ENCODE results near the gene OVOL1.

GRCh38 chr11:65787649-65788622 is 1.1 kb downstream of the OVOL1 start:
- TF ChIP-seq POLR2A (IDR thresholded peaks at IDR 0.05) (no peak), POLR2AphosphoS5 (IDR thresholded peaks at IDR 0.05) (no peak)
- TF ChIP-seq, protein P1, sequence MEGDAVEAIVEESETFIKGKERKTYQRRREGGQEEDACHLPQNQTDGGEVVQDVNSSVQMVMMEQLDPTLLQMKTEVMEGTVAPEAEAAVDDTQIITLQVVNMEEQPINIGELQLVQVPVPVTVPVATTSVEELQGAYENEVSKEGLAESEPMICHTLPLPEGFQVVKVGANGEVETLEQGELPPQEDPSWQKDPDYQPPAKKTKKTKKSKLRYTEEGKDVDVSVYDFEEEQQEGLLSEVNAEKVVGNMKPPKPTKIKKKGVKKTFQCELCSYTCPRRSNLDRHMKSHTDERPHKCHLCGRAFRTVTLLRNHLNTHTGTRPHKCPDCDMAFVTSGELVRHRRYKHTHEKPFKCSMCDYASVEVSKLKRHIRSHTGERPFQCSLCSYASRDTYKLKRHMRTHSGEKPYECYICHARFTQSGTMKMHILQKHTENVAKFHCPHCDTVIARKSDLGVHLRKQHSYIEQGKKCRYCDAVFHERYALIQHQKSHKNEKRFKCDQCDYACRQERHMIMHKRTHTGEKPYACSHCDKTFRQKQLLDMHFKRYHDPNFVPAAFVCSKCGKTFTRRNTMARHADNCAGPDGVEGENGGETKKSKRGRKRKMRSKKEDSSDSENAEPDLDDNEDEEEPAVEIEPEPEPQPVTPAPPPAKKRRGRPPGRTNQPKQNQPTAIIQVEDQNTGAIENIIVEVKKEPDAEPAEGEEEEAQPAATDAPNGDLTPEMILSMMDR (IDR thresholded peaks at IDR 0.05) = no peak
